Lower leg skin (tissue), 3 donors: ENCODE data around the gene ZFYVE9.

Source experiments
- CTCF ChIP-seq, 3 donors: fragments of 450-650 bp; IDR thresholded peaks; one replicate each; pipeline ENCODE4 v1.5.1; 2016; ENCODE audit warnings: antibody characterized with exemption in 3 of 3, mild to moderate bottlenecking in 3 of 3, moderate library complexity in 2 of 3
- POLR2A ChIP-seq, 2 donors: fragments of 450-650 bp; IDR thresholded peaks; one replicate each; pipeline ENCODE4 v1.6.1; 2016 to 2017; ENCODE audit warnings: antibody characterized with exemption in 2 of 2, mild to moderate bottlenecking in 1 of 2, moderate library complexity in 1 of 2

GRCh38 chr1:52386458-52386857, 244.6 kb downstream of the ZFYVE9 start:
- TF ChIP-seq CTCF (IDR thresholded peaks at IDR 0.05) (no peak), POLR2A (IDR thresholded peaks at IDR 0.05) (no peak)
